ENCODE measurements around the gene CA5B.

DNA sequence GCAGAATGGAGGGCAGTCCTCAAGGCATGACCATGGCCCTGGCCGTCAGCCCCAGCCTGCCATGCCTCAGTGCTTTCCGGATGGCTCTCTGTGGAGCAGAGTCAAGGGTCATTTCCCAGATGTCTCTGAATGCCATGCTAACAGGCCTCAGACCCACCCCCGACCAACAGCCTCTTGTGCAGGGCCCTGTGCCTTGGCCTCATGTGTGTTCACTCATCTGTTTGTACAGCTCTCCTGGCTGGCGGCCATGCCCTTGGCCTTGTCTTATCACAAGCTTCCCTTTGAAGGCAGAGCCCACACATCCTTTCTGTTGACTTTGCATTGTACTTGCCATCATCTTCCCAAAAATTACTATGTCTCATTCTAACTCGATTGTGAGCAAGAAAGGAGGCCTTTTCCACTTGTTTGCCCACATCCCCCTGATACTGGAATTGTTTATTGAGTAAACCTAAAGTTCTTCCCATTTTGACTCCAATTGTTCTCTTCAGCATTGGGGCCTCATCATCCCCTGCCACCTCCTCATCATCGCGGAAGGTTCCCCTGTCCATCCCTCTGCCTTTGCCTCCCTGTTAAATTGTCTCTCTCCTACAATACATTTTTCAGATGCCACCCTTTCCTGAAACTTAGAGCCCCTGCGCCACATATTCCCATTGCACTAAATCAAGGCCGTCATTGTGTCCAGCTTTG, 6.3 kb downstream of the CA5B start:
- no peak for TF ChIP-seq SUZ12 (IDR thresholded peaks at IDR 0.05; ENCODE audit: unreplicated experiment)
- TF ChIP-seq MTA3 (IDR thresholded peaks at IDR 0.05; ENCODE audit: borderline replicate concordance, low read length): no peak

Measured in GM12878 (cell line).